Measurements from ENCODE around the gene RDM1.

DNA sequence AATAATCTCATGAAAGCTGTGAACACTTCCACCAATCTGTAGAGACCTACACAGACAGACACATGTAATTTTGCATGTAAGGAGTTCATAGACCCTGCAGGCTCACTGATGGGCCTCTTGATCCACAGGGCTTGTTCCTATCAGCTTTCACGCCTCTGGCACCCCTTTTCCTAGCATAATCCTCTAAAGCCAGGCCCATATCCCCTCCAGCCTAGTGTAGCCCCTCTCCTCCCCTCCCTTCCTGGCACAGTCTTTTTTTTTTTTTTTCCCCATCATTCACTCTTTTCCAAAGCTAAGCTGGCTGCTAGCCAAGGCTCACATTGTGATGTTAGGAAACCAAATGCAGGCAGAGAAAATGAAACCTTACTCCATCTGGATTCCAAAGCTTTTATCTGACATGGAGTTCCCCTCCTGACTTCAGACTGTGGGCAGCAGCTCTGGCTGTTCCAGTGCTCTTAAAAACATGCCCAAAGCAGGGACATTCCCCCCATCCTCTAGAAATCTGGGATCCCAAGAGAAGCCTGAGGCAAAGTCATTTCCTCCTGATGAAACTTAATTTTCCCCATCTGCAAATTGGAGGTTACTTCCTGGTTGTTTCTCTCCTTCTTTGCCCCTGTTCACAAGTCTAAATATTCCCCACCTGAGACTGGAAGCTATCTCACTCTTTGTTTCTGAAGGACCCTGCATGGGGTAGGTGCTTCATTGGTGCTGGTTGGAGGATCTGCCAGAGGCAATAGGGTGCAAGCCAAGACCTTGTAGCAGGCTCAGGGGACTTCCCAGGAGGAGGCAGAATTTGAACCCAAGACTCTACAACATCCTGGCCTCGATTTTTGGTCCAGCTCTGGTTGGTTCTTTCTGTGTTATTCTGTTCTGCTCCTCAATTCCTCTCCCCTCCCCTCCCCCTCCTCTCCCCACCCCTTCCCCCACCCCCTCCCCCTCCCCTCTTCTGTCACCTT is 40.5 kb downstream of the RDM1 start:
- TF ChIP-seq, protein P1, sequence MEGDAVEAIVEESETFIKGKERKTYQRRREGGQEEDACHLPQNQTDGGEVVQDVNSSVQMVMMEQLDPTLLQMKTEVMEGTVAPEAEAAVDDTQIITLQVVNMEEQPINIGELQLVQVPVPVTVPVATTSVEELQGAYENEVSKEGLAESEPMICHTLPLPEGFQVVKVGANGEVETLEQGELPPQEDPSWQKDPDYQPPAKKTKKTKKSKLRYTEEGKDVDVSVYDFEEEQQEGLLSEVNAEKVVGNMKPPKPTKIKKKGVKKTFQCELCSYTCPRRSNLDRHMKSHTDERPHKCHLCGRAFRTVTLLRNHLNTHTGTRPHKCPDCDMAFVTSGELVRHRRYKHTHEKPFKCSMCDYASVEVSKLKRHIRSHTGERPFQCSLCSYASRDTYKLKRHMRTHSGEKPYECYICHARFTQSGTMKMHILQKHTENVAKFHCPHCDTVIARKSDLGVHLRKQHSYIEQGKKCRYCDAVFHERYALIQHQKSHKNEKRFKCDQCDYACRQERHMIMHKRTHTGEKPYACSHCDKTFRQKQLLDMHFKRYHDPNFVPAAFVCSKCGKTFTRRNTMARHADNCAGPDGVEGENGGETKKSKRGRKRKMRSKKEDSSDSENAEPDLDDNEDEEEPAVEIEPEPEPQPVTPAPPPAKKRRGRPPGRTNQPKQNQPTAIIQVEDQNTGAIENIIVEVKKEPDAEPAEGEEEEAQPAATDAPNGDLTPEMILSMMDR (IDR thresholded peaks at IDR 0.05): no peak
- TF ChIP-seq POLR2A (IDR thresholded peaks at IDR 0.05): no peak
